Middle frontal gyrus (tissue), 1 donor: ENCODE data around the gene CCNL2.

Experiments
- DNase-seq: peaks from one replicate; pipeline ENCODE4 v3.0.0-alpha.2; 2015; ENCODE audit warnings: low spot score; ENCODE audit errors: extremely low spot score

The CCNL2 gene

DNA sequence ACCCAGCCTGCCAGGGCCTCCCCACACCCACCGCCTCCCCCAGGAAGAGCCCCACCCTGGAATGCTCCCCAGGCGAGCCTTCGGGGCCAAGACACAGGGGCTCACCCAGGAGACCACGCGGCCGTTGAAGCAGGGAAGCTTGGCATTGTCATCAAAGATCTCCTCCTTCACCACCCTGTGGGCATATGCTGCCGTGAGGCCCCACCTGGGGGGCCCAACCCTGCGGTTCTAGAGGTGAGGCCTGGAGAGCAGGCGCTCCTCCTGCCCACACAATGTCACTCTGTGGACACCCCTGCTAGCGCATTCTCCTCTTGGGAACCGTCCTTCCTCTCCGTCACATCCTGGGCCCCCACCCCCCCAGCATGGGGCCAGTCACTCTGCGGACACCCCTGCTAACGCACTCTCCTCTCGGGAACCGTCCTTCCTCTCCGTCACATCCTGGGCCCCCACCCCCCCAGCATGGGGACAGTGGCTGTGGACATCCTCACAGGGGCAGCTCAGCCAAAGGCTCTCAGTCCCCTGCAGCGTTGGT lies 56.5 kb downstream of the CCNL2 start:
- no peak for DNase-seq

DNA sequence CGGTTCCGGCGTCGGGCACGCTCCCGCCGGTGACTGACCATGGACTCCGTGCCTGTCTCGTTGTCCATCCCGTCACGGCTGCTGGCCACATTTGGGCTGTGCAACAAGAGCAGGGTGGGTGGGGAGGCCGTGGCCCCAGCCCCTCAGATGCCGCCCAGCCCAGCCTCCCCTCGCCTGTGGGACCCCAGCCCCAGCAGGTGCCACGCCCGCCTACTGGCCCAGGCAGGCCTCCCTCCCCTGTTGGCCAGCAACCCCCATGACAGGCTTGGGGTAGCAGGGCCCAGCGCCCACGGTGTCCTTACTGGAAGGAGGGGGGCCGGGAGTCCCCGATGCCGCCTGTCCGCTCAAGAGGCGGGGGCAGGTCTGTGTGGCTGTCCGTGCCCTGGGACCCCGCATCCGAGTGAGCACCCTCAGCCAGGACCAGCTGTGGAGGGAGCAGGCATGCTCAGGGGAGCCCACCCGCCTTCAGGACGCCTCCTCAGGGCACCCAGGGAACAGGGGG lies 57.0 kb downstream of the CCNL2 start:
- no peak for DNase-seq

DNA sequence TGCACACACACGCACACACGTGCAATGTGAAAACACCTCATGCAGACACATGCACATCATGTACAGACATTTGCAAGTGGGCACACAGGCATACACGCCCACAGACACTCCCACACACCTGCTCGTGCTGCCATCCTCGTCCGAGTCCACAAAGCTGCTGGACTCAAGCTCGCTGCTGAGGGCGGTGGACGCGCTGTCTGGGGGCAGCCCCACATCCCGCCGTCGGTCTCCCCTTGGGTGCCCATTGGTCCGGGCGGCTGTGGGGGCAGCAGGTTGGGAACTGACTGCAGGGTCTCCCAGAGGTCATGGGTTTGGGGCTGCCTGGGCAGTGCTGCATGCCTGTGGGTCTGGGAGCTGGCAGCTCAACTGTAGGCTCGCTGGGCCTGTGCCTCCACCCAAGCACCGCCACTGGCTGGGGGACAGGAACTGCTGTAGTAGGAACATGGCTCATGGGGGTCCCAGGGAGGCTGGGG lies 57.5 kb downstream of the CCNL2 start:
- DNase-seq: no peak

DNA sequence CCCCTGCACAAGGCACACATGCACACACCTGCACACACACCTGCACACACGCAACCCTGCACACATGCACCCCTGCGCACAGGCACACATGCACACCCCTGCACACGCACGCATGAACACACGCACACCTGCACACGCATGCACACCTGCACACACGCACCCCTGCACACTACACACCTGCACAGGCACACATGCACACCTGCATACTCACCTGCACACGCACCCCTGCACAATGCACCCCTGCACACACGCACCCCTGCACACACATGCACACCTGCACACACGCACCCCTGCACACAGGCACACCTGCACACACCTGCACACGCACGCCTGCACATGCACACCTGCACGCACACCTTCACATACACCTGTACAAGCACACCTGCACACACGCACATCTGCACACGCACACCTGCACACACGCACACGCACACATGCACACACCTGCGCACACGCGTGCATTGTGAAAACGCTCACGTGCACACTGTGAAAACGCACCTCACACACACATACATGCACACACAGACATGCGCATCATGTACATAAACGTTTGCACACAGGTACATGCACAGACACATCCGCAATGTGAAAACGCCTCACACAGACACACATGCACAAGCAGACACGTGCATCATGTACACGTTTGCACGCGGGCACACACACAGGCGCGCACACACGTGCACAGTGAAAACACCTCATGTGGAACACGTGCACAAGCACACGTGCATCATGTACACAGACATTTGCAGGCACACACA lies 58.2 kb downstream of the CCNL2 start:
- DNase-seq: no peak

DNA sequence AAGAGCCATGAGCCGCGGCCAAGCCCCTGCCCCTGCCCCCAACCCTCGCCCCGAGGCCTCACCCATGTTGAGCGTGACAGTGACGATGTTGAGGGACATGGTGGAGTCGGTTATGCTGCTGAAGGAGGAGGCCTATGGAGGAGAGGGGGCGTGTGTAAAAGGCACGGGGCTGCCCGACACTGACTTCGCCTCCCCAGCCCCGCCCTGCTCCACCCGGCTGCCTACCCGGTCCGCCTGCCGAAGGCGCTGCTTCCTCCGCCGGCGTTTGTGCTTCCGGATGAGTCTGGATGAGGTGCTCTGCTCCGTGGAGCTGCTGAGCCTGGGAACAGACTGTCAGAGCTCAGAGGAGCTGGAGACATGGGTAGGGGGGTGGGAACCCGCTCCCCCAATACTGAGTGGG lies 59.0 kb downstream of the CCNL2 start:
- DNase-seq: no peak

DNA sequence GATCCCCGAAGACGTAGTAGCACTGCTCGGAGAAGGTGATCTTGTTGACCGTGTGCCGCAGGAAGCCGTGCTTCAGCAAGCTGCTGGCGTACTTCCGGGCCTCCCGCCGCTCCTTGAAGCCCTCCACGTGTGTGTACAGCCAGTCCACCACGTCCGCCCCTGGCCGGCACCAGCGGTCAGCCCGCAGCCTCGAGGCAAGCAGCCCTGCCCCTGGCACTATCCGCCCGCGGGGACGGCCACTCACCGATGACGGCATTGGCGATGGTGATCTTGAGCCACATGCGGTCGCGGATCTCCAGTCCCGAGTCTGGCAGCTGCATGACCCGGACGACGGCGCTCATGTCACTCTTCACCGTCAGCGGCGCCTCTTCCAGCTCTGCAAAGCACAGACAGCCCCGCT lies 60.9 kb downstream of the CCNL2 start:
- no peak for DNase-seq

DNA sequence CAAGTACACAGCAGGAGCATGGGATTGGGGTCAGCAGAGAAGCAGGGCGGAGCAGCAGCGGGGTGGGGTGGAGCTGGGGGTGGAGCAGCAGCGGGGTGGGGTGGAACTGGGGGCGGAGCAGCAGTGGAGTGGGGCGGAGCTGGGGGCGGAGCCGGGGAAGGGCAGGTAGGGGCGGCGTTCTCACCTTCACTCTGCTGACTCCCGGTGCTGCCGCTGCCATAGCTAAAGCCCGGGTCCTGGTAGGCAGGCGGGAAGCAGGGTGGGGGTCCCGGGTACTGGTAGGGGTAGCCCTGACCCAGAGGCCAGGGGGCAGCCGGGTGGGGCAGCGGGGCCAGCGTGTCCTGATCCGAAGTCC lies 61.4 kb downstream of the CCNL2 start:
- no peak for DNase-seq

DNA sequence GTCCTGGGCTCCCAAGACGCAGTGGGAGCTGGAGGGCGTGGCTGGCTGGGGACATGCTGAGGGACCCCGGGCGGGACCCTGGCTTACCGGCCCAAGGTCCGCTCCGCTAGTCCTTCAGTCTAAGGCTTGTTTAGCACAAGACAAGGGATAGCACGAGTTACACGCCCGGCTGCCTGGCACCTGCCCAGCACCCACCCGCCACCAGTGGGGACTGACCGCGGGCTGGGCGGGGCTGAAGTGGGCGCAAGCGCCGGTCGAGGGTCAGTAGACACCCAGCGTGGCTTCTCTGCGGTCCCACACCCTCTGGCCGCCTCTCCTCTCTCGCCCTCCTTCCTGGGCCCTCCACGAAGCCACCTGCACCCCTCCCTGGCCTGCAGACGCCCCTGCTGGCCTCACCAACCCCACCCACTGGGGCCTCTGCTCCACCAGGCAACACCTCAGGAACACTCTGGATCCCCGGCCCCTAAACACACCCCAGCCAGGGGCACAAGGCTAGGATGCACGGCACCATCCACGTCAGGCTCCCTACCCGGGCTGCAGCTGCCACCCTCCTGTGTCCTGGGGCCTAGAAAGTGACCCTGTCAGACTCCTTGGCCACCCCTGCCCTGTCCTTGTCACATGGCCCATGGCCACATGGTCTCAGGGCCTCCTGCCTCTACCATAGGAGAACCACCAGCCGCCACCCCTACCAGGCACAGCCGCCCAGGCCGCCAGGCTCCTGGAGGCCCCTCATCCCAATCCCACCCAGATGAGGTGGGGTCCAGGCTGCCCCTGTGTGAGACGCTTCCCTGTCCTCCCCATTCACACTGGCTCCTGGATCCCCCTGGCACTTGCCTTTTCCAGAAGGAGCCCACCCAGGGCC lies 62.0 kb downstream of the CCNL2 start:
- no peak for DNase-seq

DNA sequence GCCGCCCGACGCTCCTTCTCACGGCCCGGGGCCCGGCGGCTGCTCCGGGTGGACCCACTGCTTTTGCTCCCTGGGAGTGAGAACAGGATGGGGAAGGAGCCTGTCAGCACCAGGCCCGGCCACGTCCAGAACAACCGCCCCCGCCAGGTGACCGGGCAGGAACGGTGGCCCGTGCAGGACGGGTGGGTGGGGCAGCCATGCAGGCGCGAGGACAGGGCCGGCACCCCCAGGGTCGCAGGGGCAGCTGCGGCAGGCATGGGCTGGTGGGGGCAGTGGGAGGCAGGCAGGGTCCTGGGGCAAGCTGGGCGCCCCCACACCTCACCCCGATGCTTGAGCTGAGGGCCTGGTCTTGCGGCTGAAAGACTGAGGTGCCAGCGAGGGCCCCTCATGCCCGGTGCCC lies 62.7 kb downstream of the CCNL2 start:
- no peak for DNase-seq

DNA sequence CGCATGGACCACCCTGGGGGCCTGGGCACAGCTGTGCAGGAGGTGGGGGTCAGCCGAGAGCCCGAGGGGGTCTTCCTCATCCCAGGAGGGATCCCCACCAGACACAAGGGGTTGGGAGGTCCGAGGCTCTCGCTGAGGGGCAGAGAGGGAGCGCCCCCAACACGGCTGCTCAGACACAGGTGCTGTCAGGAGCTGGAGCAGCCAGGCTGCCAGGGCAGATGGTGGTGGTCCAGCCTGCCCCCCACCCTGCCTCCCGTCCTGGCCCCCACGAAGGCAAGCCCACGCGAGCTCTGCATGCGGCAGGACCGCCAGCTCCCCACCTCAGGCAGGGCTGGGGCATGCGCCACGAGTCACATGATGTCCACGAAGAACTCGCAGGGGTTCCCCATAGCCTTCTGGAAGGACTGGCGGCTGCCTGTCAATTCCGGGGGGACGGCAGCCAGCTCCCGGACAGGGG lies 63.3 kb downstream of the CCNL2 start:
- DNase-seq: no peak
